GM06990 (cell line): ENCODE measurements around the gene SNAI1.
"Not testable (repeated sequence)": the region's sequence is repeated elsewhere in the genome, so short reads cannot be mapped to it uniquely, and the experiment has no call there.

Experiments used
- DNase-seq: peaks from one replicate; pipeline ENCODE4 v3.0.0-alpha.2; 2011; ENCODE audit not compliant: insufficient read length; ENCODE audit errors: extremely low read depth
- H3K27me3 ChIP-seq: replicated peaks from 2 replicates; pipeline ENCODE4 v1.6.0; 2011; ENCODE audit warnings: low read length; ENCODE audit not compliant: control insufficient read depth, insufficient read depth
- H3K36me3 ChIP-seq: 2 replicates; pipeline ENCODE4 v1.5.1; 2011; ENCODE audit warnings: low read length; ENCODE audit not compliant: control insufficient read depth, insufficient read depth
- H3K4me3 ChIP-seq: replicated peaks from 2 replicates; pipeline ENCODE4 v1.5.1; 2011; ENCODE audit warnings: low read depth, mild to moderate bottlenecking, control low read depth, low read length
- CTCF ChIP-seq: IDR thresholded peaks from 2 replicates; pipeline ENCODE4 v1.5.1; 2011; ENCODE audit warnings: low read length, control low read depth, mild to moderate bottlenecking, inconsistent platforms; ENCODE audit not compliant: insufficient read depth, poor library complexity, severe bottlenecking

Gene SNAI1

GRCh38 chr20:49969234-49969633 is 13.5 kb upstream of the SNAI1 start:
- no peak for TF ChIP-seq CTCF
- Histone ChIP-seq H3K36me3 (no peaks in the 10 kb centered on the region), H3K27me3 (no peaks in the 10 kb centered on the region), H3K4me3 (no peak overlapping the region)
- DNase-seq = no peak

DNA sequence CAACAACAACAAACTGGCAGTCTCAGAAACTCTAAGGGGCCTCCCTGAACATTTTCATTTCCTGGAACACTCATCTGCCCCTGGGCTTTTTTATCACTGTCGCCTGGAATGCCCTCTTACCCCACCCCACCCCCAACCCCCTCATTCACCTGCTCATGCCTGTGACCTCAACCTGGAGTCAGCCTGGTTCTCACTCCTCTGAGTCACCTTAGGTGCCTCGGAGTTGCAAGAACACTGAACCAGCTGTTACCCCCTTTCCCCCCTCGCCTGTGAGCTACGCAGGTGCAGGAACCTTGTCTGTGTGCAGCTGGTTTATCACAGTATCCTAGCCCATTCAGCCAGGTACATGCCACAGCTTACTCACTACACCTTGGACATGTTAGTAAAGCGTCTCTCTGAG is 12.8 kb upstream of the SNAI1 start:
- DNase-seq = no peak
- Histone ChIP-seq H3K36me3 (no peaks in the 10 kb centered on the region), H3K4me3 (no peak overlapping the region), H3K27me3 (no peaks in the 10 kb centered on the region)
- TF ChIP-seq CTCF = no peak

DNA sequence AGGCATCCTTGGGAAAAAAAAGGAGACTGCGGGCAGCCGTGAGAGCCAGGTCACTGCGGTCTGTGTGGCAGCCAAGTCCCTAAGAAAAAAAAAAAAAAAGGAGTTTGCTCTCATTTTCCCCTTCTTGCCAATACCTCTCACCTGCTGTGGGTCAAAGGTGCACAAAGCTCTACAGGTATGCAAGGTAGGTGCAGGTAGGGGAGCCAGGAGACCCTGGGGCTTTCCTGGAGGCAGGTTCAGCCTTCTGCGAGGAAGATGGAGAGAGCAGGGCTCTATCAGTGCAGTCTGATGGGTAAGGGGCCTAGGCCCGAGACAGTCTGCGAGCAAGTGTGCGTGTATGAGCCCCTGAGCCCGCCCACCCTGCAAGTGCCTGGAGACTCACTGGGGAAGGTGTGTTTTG is 12.3 kb upstream of the SNAI1 start:
- no peak for DNase-seq
- H3K27me3 ChIP-seq = no peaks in the 10 kb centered on the region
- no peak for TF ChIP-seq CTCF
- H3K4me3 ChIP-seq = no peak overlapping the region
- H3K36me3 ChIP-seq = no peaks in the 10 kb centered on the region

DNA sequence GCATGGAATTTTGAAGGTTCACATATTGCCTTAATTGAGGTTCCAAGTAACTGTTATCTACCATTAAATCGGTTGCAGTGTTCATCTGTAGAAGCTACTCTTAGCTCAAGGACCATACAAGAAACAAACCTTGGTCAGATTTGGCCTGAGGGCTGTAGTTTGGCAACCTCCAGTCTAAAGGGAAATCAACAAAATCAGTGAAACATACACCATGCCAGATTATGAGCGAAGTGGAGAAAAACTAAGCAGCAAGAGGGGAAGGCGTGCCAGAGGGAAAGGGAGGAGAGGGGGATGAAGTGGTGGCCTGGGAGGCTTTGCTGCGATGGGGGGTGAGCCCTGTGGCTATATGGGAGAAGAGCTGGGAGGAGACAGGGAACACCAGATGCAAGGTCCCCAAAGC is 8.8 kb upstream of the SNAI1 start:
- Histone ChIP-seq H3K4me3 (no peak overlapping the region), H3K27me3 (no peaks in the 10 kb centered on the region), H3K36me3 (no peaks in the 10 kb centered on the region)
- no peak for DNase-seq
- TF ChIP-seq CTCF = no peak

DNA sequence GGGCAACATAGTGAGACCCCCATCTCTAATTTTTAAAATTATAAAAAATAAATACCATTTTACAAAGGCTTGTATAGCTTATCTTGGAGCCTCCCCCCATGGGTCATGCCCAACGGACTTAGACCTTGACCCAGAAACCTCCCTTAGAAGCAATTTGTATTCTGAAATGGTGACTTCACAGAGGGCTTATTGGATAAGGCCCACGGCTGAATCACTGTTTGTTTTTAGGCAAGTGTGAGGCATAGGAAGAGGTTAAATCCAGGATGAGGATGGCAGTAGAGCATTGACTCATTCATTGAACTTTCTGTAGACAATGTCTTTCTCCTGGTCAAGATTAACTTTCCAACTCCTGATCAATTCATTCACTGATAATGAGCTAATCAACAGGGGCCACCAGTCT is 6.2 kb upstream of the SNAI1 start:
- TF ChIP-seq CTCF = no peak
- no peaks in the 10 kb centered on the region for H3K27me3 ChIP-seq
- no peak for DNase-seq
- H3K36me3 ChIP-seq = no peaks in the 10 kb centered on the region
- H3K4me3 ChIP-seq = no peak overlapping the region

DNA sequence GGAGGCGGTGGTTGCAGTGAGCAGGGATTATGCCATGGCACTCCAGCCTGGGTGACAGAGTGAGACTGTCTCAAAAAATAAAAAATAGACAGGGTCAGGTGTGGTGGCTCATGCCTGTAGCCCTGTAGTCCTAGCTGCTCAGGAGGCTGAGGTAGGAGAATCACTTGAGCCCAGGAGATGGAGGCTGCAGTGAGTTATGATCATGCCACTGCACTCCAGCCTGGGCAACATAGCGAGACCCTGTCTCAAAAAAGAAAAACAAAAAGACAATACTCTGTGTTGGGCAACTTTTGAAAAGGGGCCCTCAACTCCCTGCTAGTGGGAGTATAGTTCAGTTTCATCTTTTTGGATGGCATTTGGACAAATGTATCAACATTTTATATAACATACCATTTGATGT is 5.0 kb upstream of the SNAI1 start:
- not testable (repeated sequence) for H3K27me3 ChIP-seq, H3K4me3 ChIP-seq, H3K36me3 ChIP-seq, DNase-seq
